GM19372 (cell line): ENCODE measurements around the gene MAPT.

Source experiments
- ATAC-seq: cut with Tn5 transposase; IDR thresholded peaks from one replicate; pipeline ENCODE4 v1.9.1; 2021; ENCODE audit warnings: mild to moderate bottlenecking, low read depth, moderate library complexity; ENCODE audit not compliant: unreplicated experiment

MAPT gene

DNA sequence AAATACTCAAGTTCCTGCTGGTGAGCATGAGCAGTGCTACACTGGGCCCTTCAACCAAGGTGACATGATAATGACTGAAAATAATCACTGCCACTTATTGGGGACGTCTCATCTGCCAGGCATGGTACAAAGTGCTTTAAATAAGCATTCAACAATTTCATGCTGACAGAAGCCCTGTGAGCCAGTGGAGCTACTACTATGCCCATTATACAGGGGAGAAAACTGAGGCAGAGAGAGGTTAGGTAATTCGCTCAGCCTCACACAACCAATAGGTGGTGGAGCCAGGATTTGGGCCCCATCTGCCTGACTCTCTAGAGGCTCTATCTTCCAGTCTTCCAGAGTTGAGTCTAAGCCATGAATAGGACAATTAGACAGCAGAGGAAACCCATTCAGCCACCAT, 74.4 kb downstream of the MAPT start:
- ATAC-seq = no peak

DNA sequence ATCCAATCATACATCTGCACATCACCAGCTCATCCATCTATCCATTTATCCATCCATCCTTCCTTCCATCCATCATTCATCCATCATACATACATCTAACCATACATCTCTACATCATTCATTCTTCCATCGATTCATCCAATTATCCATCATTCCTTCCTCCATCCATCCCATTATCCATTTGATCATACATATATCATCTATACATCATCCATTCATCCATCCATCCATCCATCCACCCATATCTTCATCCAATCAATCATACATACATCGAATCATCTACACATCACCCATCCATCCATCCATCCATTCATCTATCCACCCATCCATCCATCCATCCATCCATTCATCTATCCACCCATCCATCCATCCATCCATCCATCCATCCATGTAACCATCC, 75.4 kb downstream of the MAPT start:
- no peak for ATAC-seq

DNA sequence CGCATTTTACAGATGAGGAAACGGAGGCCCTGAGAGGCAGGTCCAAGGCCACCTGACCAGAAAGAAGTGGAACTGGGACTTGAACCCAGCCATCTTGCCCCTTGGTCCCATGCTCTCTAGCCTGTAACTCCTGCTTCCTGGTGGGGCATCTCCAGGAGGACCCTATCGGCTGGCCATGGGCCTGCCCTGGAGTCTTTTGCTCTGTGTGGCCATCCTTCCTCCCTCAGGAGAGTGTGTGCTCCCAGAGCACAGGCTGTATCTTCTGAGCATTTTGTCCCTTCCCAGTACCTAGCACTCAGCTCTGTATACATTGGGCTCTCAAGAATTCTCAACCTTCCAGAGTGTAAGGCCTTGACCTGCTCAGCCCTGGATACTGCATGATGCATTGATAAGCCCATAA, 76.3 kb downstream of the MAPT start:
- no peak for ATAC-seq

DNA sequence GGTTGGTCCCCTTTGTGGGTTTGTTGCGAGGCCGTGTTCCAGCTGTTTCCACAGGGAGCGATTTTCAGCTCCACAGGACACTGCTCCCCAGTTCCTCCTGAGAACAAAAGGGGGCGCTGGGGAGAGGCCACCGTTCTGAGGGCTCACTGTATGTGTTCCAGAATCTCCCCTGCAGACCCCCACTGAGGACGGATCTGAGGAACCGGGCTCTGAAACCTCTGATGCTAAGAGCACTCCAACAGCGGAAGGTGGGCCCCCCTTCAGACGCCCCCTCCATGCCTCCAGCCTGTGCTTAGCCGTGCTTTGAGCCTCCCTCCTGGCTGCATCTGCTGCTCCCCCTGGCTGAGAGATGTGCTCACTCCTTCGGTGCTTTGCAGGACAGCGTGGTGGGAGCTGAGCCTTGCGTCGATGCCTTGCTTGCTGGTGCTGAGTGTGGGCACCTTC, 77.4 kb downstream of the MAPT start:
- no peak for ATAC-seq

DNA sequence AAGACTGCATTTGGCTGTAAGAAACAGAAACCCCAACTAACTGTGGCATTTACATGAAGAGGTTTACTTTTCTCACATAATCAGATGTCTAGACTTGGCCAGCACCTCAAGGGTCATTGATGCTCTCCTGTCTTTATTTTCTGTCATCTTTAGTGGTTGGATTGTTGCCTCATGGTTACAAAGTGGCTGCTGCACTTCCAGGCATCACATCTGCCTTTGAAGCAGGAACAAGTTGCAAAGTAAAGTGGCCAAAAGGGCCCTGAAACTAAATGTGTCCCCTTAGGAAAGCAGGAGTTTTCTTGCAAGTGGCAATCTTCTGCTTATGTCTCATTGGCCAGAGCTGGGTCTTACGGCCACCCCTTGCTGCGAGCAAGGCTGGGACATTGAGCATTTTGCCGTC, 78.2 kb downstream of the MAPT start:
- no peak for ATAC-seq

DNA sequence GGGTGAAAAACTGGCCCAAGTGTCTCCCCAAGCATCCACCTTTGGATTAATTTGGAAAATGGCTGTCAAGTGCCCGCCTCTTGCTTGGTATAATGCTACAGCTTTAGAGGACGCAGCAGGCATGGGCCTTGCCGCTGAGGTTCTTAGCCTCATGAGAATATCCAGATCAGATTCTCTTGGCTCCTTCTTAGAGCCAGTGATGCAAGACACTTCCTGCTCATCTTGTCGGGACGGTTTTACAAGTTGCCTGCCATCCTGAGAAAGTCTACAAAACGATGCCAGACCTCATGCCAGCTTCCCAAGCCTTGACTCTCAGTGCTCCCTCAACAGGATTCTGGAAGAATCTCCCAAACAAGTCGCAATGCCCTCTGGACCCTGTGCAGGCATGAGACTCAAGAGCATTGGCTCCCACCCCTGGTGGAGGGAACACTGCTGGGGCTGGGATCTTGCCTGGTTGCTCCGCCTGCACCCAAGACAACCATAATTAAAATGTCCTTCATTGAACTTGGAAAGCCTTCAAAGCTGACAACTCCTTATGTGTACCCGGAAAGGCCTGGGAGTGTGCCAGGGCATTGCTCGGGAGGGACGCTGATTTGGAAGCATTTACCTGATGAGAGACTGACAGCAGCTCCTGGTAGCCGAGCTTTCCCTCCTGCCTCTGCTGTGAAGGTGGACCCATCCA, 78.9 kb downstream of the MAPT start:
- ATAC-seq = no peak

DNA sequence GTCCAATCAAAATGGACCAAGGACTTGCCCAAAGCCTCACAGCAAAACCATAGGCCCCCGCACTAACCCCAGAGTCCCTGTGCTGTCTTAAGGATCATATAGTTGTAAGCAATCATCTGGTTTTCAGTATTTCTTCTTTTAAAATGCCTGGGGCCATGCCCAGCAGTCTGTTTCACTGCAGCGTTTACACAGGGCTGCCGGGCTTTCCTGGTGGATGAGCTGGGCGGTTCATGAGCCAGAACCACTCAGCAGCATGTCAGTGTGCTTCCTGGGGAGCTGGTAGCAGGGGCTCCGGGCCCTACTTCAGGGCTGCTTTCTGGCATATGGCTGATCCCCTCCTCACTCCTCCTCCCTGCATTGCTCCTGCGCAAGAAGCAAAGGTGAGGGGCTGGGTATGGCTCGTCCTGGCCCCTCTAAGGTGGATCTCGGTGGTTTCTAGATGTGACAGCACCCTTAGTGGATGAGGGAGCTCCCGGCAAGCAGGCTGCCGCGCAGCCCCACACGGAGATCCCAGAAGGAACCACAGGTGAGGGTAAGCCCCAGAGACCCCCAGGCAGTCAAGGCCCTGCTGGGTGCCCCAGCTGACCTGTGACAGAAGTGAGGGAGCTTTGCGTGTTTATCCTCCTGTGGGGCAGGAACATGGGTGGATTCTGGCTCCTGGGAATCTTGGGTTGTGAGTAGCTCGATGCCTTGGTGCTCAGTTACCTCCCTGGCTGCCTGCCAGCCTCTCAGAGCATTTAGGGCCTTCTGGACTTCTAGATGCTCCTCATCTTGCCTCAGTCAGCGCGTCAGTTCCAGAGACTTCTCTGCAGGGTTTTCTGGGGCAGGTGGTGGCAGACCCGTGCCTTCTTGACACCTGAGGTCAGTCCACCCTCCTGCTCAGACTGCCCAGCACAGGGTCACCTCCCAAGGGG, 79.8 kb downstream of the MAPT start:
- no peak for ATAC-seq

DNA sequence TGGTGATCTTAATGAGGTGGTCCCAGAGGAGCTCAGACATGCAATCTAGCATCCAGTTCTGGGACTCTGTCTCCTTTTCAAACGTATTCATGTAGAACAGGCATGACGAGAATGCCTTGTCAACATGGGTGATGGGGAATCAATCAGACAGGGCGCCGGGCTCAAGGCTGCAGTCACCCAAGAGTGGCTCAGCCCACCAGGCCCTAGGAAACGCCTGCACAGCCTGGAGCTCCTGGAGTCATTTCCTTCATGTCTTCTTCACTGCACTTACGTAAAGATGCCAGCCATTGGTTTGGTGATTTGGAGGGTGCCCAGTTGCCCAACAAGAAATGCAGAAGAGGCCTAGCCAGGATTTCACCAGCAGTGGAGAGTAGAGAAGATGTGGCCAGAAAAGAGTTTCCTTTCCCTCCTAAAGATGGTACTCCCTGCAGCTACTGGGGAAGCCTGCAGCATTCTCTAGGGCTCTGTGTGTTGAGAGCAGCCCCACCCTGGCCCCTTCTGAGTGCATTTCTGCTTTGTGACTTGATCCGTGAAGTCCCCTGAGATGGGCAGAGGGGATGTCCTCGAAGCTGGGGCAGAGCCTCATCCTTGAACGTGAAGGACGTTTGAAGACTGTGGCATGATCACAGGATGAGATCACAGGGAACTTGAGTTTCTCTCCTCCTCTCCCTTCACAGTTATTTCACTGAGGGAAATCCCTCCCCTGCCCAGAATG, 80.7 kb downstream of the MAPT start:
- no peak for ATAC-seq

DNA sequence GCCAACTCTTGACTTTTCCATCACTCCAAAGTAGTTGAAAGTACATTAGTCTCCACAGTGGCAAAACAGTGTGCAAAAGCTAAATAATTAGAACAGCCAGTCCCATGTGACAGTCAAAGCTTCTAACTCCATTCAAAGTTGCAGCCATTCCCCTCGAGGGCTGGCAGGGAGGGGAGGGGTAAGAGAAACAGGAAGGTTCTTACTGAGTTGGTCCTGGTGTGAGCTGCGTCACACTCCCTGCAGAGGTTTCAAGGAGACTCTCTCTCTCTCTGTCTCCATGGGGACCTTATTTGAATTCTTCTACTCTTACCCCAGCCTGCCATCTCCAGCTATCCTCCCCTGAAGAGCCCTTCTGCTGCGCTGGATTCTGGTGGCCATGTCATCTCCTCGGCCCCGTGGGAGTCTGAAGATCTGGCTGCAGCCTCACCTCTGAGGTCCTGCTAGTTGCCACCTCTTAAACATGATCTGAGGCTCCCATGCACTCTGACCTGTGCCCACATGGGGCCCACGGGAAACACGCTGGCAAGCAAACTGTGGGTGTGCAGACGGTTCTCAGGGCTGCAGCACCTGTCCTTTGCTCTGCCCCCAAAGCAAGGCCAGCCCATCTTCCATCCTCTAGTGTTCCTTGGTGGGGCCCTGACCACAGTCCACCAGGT, 81.4 kb downstream of the MAPT start:
- ATAC-seq = no peak

DNA sequence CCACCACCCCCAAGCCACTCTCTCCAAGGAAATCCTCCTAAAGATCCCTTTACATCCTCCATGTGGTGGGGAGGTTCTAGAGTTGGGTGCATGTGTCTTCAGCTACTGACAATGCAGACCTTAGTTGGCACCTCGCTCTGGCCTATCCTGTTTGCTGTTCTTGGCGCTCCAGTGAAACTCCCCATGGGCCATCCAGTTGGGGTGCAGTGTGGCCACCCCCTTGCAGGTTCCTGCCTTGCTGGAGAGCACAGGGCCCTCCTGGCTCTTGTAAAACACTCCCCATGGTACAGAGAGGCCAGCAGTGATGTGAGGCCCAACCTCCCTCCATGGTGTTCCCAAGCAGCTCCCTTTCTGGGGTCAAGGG, 82.0 kb downstream of the MAPT start:
- ATAC-seq = no peak

DNA sequence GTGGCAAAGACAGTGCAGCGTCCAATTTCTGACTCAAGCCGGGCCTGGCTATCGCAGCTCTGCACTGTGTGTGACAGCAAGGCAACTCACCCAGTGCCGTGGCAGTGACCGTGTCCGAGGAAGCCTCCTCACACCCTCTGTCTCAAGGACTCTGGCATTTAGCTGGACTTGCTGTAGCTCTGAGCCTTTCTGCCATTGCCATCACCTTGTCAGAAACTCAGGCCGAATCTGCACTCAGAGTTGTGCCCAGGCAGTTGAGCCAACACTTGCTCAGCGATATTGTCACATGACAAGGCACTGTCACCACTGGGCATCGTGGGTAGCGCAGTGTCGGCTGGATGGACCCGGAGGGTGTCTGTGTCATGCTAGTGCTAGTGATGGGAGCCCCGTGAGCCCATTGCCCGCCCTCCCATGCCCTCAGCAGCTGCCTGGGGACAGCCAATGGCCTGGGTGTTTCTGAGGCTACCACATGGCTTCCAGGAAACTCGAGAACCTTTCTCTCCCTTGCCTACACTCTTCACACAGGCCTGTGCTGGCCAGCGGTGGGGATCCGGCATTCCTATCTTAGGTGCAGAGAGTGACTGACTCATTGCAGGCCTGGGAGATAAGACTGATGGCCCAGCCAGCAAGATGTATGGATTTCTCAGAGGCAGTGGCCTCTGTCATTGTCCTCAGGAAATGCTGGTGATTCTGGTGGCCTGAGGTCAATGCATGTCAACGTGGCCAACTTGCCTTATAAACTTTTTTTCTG, 82.6 kb downstream of the MAPT start:
- ATAC-seq = no peak

DNA sequence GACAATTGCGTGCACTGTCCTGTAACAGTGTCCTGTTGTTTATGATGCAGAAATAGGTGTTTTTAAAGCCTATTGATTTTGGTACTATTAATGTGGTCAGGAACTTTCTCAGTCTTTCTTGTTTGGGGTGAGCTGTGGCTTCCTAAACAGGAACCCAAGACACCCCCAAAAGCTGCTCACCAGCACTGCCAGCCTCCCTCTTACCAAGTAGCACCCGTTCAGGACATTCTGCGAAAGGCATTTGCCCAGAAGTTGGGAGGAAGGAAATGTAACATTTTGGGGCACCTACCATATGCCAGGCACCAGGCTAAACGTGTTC, 83.1 kb downstream of the MAPT start:
- ATAC-seq = no peak

DNA sequence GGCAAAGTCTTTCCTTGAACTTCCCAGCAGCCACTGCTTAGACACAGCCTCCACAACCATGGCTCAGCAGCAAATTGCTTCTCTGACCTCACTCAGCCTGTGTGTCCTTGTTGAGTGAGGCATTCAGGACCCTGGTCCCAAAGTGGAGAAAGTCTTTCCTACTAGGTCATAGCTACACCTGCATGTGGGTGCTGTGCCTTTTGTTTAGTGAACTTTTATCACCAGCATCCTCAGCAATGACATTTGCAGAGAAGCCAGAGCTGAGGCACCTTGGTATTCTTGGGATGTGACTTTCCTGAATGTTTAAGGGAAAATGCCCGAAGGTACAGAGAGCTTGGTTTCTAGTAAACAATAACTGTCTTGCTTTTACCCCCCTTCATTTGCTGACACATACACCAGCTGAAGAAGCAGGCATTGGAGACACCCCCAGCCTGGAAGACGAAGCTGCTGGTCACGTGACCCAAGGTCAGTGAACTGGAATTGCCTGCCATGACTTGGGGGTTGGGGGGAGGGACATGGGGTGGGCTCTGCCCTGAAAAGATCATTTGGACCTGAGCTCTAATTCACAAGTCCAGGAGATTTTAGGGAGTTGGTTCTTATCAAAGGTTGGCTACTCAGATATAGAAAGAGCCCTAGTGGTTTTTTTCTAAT, 83.7 kb downstream of the MAPT start:
- ATAC-seq = no peak

DNA sequence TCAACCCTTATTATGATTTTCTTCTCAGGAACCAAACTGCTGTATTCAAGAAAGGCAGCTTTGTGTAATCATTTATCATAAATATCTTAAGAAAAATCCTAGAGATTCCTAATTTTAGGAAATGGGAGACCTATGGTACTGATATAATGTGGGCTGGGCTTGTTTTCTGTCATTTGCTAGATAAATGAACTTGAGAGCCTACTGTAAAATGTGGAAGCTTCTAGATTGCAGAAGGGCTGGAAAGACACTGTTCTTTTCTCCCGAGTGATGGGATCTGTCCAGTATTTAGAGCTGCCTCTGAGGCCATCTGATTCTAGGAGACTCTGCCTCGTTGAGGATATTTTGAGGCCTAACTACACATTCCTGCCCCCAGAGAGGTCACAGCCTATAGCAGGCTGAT, 84.8 kb downstream of the MAPT start:
- ATAC-seq = no peak

DNA sequence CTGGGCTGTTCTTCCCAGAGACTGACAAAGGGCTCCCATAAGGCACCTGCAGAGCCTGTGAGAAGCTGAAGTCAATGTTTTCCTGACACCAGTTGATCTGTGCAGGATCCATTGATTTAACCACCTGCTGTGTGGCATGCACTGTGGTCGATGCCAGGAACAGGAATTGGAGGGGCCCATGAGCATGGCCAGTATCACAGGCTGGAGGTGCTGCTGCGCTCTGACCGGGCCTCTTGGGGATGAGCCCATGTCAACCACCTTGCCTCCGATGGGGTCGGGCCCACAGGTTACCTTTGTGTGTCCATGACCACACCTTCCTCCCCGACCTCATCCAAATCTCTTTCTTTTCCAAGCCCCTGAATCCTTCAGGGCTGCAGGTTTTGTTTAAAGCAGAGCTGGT, 86.5 kb downstream of the MAPT start:
- no peak for ATAC-seq

DNA sequence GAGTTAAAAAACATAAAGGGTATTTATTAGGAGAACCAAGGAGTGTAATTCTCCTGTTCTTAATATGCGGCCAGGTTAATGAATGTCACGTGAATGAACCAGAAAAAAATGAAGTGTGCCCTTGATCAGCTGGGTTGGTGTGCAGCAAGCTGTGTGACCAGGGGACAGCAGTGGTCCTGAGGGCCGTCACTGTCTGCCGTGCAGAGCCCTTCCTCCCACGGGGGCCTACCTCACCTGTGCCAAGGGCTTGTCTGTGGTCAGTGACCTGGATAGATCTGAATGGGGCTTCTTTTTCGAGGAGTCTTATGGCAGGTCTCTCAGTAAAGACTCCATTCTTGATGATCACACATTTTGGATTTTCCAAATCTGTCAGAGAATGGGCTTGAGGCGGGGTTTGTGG, 87.0 kb downstream of the MAPT start:
- ATAC-seq = no peak

DNA sequence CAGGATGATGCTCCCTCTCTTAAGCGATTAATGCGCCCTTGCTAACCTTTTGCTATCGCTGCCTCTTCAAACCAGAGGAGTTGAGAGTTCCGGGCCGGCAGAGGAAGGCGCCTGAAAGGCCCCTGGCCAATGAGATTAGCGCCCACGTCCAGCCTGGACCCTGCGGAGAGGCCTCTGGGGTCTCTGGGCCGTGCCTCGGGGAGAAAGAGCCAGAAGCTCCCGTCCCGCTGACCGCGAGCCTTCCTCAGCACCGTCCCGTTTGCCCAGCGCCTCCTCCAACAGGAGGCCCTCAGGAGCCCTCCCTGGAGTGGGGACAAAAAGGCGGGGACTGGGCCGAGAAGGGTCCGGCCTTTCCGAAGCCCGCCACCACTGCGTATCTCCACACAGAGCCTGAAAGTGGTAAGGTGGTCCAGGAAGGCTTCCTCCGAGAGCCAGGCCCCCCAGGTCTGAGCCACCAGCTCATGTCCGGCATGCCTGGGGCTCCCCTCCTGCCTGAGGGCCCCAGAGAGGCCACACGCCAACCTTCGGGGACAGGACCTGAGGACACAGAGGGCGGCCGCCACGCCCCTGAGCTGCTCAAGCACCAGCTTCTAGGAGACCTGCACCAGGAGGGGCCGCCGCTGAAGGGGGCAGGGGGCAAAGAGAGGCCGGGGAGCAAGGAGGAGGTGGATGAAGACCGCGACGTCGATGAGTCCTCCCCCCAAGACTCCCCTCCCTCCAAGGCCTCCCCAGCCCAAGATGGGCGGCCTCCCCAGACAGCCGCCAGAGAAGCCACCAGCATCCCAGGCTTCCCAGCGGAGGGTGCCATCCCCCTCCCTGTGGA, 88.6 kb downstream of the MAPT start:
- no peak for ATAC-seq

DNA sequence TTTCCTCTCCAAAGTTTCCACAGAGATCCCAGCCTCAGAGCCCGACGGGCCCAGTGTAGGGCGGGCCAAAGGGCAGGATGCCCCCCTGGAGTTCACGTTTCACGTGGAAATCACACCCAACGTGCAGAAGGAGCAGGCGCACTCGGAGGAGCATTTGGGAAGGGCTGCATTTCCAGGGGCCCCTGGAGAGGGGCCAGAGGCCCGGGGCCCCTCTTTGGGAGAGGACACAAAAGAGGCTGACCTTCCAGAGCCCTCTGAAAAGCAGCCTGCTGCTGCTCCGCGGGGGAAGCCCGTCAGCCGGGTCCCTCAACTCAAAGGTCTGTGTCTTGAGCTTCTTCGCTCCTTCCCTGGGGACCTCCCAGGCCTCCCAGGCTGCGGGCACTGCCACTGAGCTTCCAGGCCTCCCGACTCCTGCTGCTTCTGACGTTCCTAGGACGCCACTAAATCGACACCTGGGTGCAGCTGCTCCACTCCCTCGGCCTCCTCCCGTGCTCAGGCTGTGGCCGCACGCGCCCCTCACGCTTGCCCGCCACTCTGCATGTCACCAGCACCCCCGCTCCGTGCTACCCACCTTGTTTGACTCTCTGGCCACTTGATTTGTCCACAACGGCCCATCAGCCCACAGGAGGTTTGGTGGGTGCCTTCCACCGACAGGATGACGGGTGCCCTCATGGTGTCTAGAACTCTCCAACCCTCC, 89.4 kb downstream of the MAPT start:
- no peak for ATAC-seq
